Transverse colon (tissue), 4 donors: ENCODE results near the gene TBPL2. TPM values are rescaled to one million over a fixed set of nuclear protein-coding genes. Genes with fewer than 3 reads are reported as not detected.
A peak's percentile ranks its signal among the peaks of the same experiment; 100 is the strongest.
"Not testable (repeated sequence)": the region's sequence is repeated elsewhere in the genome, so short reads cannot be mapped to it uniquely, and the experiment has no call there.

ENCODE experiments used
- DNase-seq: peaks from one replicate; pipeline ENCODE4 v3.0.0-alpha.2; 2019
- H3K27ac ChIP-seq, 4 donors: fragments of 200-600 bp; sonication (generic); 2 replicates each; pipeline ENCODE4 v1.5.1; 2016 to 2018; ENCODE audit warnings: inconsistent platforms in 4 of 4
- H3K27me3 ChIP-seq: fragments of 200-600 bp; sonication (generic); 2 replicates; pipeline ENCODE4 v1.5.1; 2017; ENCODE audit warnings: inconsistent platforms
- H3K36me3 ChIP-seq, 4 donors: fragments of 200-600 bp; sonication (generic); 2 replicates each; pipeline ENCODE4 v1.5.1; 2017 to 2019; ENCODE audit warnings: inconsistent platforms in 4 of 4
- H3K4me1 ChIP-seq, 4 donors: fragments of 200-600 bp; sonication (generic); 2 replicates each; pipeline ENCODE4 v1.5.1; 2017 to 2020; ENCODE audit warnings: inconsistent platforms in 4 of 4
- H3K4me3 ChIP-seq, 4 donors: fragments of 200-600 bp; sonication (generic); 1 replicate in 1 of 4; 2 replicates in 3 of 4; pipeline versions ENCODE4 v1.5.1 to v1.6.1; 2017 to 2019; ENCODE audit warnings: inconsistent platforms in 4 of 4
- H3K9me3 ChIP-seq, 2 donors: fragments of 200-600 bp; sonication (generic); 2 replicates each; pipeline ENCODE4 v1.5.1; 2017 to 2019; ENCODE audit warnings: inconsistent platforms in 2 of 2
- EP300 ChIP-seq: sonication (generic); formaldehyde crosslinking; IDR thresholded peaks from one replicate; pipeline ENCODE4 v1.6.1; 2017; ENCODE audit warnings: antibody characterized with exemption, low read depth
- POLR2A ChIP-seq: fragments of 450-650 bp; IDR thresholded peaks from one replicate; pipeline ENCODE4 v1.6.1; 2016; ENCODE audit warnings: antibody characterized with exemption, mild to moderate bottlenecking, moderate library complexity
- POLR2AphosphoS5 ChIP-seq, 3 donors: sonication (generic); formaldehyde crosslinking; IDR thresholded peaks; one replicate each; pipeline ENCODE4 v1.6.1; 2016; ENCODE audit warnings: antibody characterized with exemption in 3 of 3
- WGBS, 2 donors: methylation state at CpG; one replicate each; pipeline ENCODE4 v1.1.5; 2018; ENCODE audit warnings: low coverage in 1 of 2; 5-methylcytosine and 5-hydroxymethylcytosine counted together
- in situ Hi-C, 4 donors: fragments of 200-750 bp; cut with MboI; loops; one replicate each; pipeline versions ENCODE4 v1.15.0 to v1.15.1; 2017; ENCODE audit warnings: low sequenced_read_pairs in 3 of 4, low pct_ligation_motif_present in 1 of 4, low pct_unique_long_range_greater_than_20kb in 1 of 4
- intact Hi-C: fragments of 100-400 bp; cut with DNase I; formaldehyde crosslinking; loops from one replicate; pipeline ENCODE4 v1.15.1; 2023; ENCODE audit warnings: low total_unique reads
- total RNA-seq, 4 donors: library from RNA; depleted of rRNA; stranded (reverse); fragments of >200 nt; gene quantifications; one replicate each; pipeline ENCODE4 v1.1.0, GENCODE V29; 2016
- TF ChIP-seq, protein P1 (sequence below), 5 experiments: fragments of 200-600 bp in 3 of 5; fragments of 450-650 bp in 2 of 5; sonication (generic) in 3 of 5; IDR thresholded peaks; 1 replicate in 2 of 5; 2 replicates in 3 of 5; pipeline ENCODE4 v1.5.1; 2016 to 2017; ENCODE audit warnings: antibody characterized with exemption in 5 of 5, inconsistent platforms in 3 of 5, mild to moderate bottlenecking in 2 of 5, moderate library complexity in 1 of 5

The TBPL2 gene
- total RNA-seq, 4 donors from 2014 or later, result not detected

DNA sequence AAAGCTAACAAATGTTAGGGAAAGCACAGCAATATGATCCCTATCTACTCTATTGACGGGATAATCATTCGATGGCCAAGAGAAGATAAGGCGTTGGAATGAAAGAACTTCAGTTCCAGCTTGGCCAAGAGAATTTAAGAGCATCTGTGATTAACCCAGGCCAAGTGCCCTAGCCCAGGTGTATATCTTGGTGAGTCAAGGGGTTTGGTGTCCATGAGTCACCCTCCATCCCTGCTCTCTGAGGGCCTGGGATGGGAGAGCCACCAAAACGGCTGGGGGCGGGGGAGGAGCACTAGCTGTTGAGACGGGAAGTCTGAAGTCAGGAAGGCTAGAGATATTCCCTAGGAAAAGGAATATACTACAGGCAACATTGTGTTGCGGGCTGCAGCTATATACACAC, 13.0 kb downstream of the TBPL2 start:
- WGBS, 2 donors, result 84 to 92% methylated on average over 4 to 7 of the region's 7 CpGs
- Histone ChIP-seq H3K4me3 (no peak overlapping the region), H3K4me1 (peaks cover 0 to 20% (median 7%) of the 10 kb centered on the region in 4 donors), H3K27me3 (no peaks in the 10 kb centered on the region), H3K27ac (no peak overlapping the region), H3K36me3 (no peaks in the 10 kb centered on the region), H3K9me3 (no peaks in the 10 kb centered on the region)
- DNase-seq, result no peak
- in situ Hi-C loops, result loop anchor here (25.0 kb wide), 2 partner anchors 235 to 1060 kb away; no protein-coding TSS in a partner anchor
- TF ChIP-seq POLR2AphosphoS5 (IDR thresholded peaks at IDR 0.05) (no peak), POLR2A (no peak), EP300 (no peak)
- TF ChIP-seq, protein P1, sequence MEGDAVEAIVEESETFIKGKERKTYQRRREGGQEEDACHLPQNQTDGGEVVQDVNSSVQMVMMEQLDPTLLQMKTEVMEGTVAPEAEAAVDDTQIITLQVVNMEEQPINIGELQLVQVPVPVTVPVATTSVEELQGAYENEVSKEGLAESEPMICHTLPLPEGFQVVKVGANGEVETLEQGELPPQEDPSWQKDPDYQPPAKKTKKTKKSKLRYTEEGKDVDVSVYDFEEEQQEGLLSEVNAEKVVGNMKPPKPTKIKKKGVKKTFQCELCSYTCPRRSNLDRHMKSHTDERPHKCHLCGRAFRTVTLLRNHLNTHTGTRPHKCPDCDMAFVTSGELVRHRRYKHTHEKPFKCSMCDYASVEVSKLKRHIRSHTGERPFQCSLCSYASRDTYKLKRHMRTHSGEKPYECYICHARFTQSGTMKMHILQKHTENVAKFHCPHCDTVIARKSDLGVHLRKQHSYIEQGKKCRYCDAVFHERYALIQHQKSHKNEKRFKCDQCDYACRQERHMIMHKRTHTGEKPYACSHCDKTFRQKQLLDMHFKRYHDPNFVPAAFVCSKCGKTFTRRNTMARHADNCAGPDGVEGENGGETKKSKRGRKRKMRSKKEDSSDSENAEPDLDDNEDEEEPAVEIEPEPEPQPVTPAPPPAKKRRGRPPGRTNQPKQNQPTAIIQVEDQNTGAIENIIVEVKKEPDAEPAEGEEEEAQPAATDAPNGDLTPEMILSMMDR (IDR thresholded peaks at IDR 0.05), result no peak
- intact Hi-C loops, result no loop called here

DNA sequence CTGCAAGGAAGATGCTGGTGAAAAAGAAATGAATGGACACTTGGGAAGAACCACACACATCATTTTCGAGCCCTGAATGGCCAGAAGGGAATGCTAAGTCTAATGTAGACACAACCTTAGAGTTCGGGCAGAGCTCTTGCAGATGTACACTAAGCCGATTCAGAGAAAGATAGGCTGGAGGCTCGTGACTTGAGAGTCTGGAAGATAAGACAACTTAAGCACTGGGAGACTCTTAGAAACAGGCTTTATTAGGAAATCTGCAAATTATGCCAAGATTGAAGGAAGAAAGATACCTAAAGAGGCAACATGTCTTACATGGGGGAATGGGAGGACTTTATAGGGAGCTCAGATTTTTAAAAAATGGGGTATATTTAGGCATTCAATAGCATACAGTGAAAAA, 13.5 kb downstream of the TBPL2 start:
- no peak overlapping the region for H3K27ac ChIP-seq
- TF ChIP-seq, protein P1 (IDR thresholded peaks at IDR 0.05), result no peak
- TF ChIP-seq EP300, result no peak
- TF ChIP-seq POLR2AphosphoS5 (IDR thresholded peaks at IDR 0.05), result no peak
- no peak for TF ChIP-seq POLR2A
- intact Hi-C loops (no loop called here), in situ Hi-C loops (loop anchor here (25.0 kb wide), 2 partner anchors 235 to 1060 kb away; no protein-coding TSS in a partner anchor)
- H3K4me3 ChIP-seq, result no peak overlapping the region
- H3K36me3 ChIP-seq, result no peaks in the 10 kb centered on the region
- no peaks in the 10 kb centered on the region for H3K27me3 ChIP-seq
- no peak for DNase-seq
- 79 to 81% methylated on average over 3 to 4 of the region's 4 CpGs for WGBS, 2 donors
- H3K4me1 ChIP-seq, result peaks cover 0 to 23% (median 7%) of the 10 kb centered on the region in 4 donors
- no peaks in the 10 kb centered on the region for H3K9me3 ChIP-seq

DNA sequence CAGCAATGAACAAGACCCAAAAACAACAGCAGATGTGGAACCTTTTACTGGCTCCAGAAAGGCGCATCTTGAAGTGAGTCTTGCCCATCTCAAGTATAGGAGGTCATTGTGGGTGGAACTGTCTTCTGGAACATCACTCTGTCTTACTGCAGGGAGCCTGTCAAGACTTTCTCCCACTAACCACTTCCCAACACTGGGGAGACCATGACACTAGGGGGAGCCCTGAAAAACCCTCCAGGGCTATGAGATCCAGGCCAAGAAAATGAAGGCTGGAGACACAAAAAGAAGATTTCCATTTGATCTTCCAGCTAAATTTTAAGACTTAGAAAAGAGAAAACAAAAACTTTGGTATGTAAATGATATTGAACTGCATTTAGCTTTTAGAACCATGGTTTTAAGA, 15.3 kb downstream of the TBPL2 start:
- H3K27ac ChIP-seq, result no peak overlapping the region
- in situ Hi-C loops (loop anchor here (25.0 kb wide), 2 partner anchors 237 to 1062 kb away; no protein-coding TSS in a partner anchor), intact Hi-C loops (no loop called here)
- WGBS, 2 donors, result 86 to 89% methylated on average over 1 of the region's 1 CpG
- H3K4me1 ChIP-seq, result peaks cover 0 to 23% (median 7%) of the 10 kb centered on the region in 4 donors
- no peaks in the 10 kb centered on the region for H3K27me3 ChIP-seq
- H3K4me3 ChIP-seq, result no peak overlapping the region
- TF ChIP-seq EP300 (no peak), POLR2A (no peak), POLR2AphosphoS5 (IDR thresholded peaks at IDR 0.05) (no peak)
- TF ChIP-seq, protein P1 (IDR thresholded peaks at IDR 0.05), result no peak
- no peaks in the 10 kb centered on the region for H3K9me3 ChIP-seq
- DNase-seq, result no peak
- no peaks in the 10 kb centered on the region for H3K36me3 ChIP-seq

DNA sequence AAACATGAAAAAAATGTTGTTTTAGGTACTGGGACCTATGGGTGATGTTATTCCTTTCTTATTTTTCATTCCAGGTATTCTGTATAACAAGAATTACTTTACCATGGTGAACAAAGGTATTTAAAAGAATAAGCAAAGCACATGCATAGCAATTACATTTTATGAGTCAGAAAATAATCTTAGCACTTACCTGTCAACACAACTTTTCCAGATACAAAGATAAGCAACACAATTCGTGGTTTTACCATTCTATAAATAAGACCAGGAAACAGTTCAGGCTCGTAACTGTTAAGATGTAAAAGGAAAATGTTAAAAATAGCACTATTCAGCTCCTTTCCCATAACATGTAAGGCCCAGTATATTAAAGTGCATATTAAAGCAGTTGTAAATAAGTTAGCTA, 16.4 kb downstream of the TBPL2 start:
- no peak overlapping the region for H3K4me3 ChIP-seq
- 17 to 20% methylated on average over 2 of the region's 2 CpGs for WGBS, 2 donors
- intact Hi-C loops, result no loop called here

DNA sequence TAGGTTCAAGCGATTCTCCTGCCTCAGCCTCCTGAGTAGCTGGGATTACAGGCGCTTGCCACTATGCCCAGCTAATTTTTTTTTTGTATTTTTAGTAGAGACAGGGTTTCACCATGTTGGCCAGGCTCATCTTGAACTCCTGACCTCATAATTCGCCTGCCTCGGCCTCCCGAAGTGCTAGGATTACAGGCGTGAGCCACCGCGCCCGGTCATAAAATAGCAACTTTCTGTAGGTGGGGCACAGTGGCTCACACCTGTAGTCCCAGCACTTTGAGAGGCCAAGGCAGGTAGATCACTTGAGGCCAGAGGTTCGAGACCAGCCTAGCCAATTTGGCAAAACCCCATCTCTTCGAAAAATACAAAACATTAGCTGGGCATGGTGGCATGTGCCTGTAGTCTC, 18.1 kb downstream of the TBPL2 start:
- H3K9me3 ChIP-seq, intact Hi-C loops, H3K36me3 ChIP-seq, H3K27me3 ChIP-seq, in situ Hi-C loops, H3K4me3 ChIP-seq, H3K27ac ChIP-seq: not testable (repeated sequence)
- DNase-seq, result peak; percentile 44
- 69 to 82% methylated on average over 7 to 11 of the region's 11 CpGs for WGBS, 2 donors
- peaks cover 0 to 26% (median 8%) of the 10 kb centered on the region in 4 donors for H3K4me1 ChIP-seq

More for the DNA sequence above, 16.4 kb downstream of the TBPL2 start:
- TF ChIP-seq POLR2A (no peak), EP300 (no peak), POLR2AphosphoS5 (IDR thresholded peaks at IDR 0.05) (no peak)
- TF ChIP-seq, protein P1 (IDR thresholded peaks at IDR 0.05), result no peak
- Histone ChIP-seq H3K9me3 (no peaks in the 10 kb centered on the region), H3K27ac (no peak overlapping the region), H3K4me1 (peaks cover 0 to 20% (median 7%) of the 10 kb centered on the region in 4 donors), H3K36me3 (no peaks in the 10 kb centered on the region), H3K27me3 (no peaks in the 10 kb centered on the region)
- in situ Hi-C loops, result no loop called here
- DNase-seq, result no peak
